Glomerular visceral epithelial cell (primary cell): ENCODE data around the gene PTPRG.

Experiments used
- DNase-seq: peaks from one replicate; pipeline ENCODE4 v3.0.0-alpha.2; 2016; ENCODE audit errors: extremely low spot score

PTPRG gene

GRCh38 chr3:61894988-61895935 is 333.9 kb downstream of the PTPRG start:
- DNase-seq = peak; percentile 97

GRCh38 chr3:61896251-61896650 is 334.9 kb downstream of the PTPRG start:
- DNase-seq = no peak

- DNase-seq = no peak
Observed at GRCh38 chr3:61897848-61898247, 336.5 kb downstream of the PTPRG start.

- no peak for DNase-seq
Observed at GRCh38 chr3:61899700-61900462, 338.5 kb downstream of the PTPRG start.

GRCh38 chr3:61901496-61901895 is 340.1 kb downstream of the PTPRG start:
- DNase-seq = no peak

- DNase-seq = no peak
Observed at GRCh38 chr3:61901986-61902385, 340.6 kb downstream of the PTPRG start.

- no peak for DNase-seq
Observed at GRCh38 chr3:61903074-61903473, 341.7 kb downstream of the PTPRG start.

- DNase-seq = peak; percentile 44
Observed at GRCh38 chr3:61903931-61904657, 342.7 kb downstream of the PTPRG start.

- DNase-seq = no peak
Observed at GRCh38 chr3:61907210-61907795, 345.9 kb downstream of the PTPRG start.

GRCh38 chr3:61908382-61908781 is 347.0 kb downstream of the PTPRG start:
- no peak for DNase-seq

GRCh38 chr3:61910732-61911131 is 349.4 kb downstream of the PTPRG start:
- DNase-seq = no peak

- no peak for DNase-seq
Observed at GRCh38 chr3:61912158-61912557, 350.8 kb downstream of the PTPRG start.

GRCh38 chr3:61913701-61914100 is 352.3 kb downstream of the PTPRG start:
- no peak for DNase-seq

GRCh38 chr3:61914276-61914675 is 352.9 kb downstream of the PTPRG start:
- DNase-seq = no peak

GRCh38 chr3:61915296-61915695 is 353.9 kb downstream of the PTPRG start:
- no peak for DNase-seq

GRCh38 chr3:61919371-61919770 is 358.0 kb downstream of the PTPRG start:
- DNase-seq = no peak

- no peak for DNase-seq
Observed at GRCh38 chr3:61922118-61922517, 360.7 kb downstream of the PTPRG start.

GRCh38 chr3:61924090-61924735 is 362.8 kb downstream of the PTPRG start:
- no peak for DNase-seq

- DNase-seq = no peak
Observed at GRCh38 chr3:61924991-61925390, 363.6 kb downstream of the PTPRG start.

- no peak for DNase-seq
Observed at GRCh38 chr3:61925721-61926120, 364.4 kb downstream of the PTPRG start.

GRCh38 chr3:61926923-61927322 is 365.6 kb downstream of the PTPRG start:
- DNase-seq = peak; percentile 41
